HepG2 (cell line): ENCODE results near the gene RAI14.

Source experiments
- AKNA ChIP-seq: sonication (generic); formaldehyde crosslinking; IDR thresholded peaks from 2 replicates; pipeline ENCODE4 v1.4.0; 2020; ENCODE audit warnings: missing genetic modification reagents, borderline replicate concordance
- CEBPZ ChIP-seq: IDR thresholded peaks from 2 replicates; pipeline ENCODE4 v1.6.1; 2012; ENCODE audit warnings: low read length, improper control_type of control experiment
- CTCF ChIP-seq: sonication (generic); formaldehyde crosslinking; IDR thresholded peaks from 2 replicates; pipeline ENCODE4 v1.5.0; 2020; ENCODE audit warnings: mild to moderate bottlenecking, missing genetic modification reagents, moderate library complexity
- EP300 ChIP-seq, 3 experiments: sonication (generic) in 1 of 3; formaldehyde crosslinking in 1 of 3; IDR thresholded peaks; 2 replicates each; pipeline versions ENCODE4 v1.5.1 to v1.6.1; 2011 to 2020; ENCODE audit warnings: low read depth in 2 of 3, low read length in 2 of 3, borderline replicate concordance in 1 of 3, improper control_type of control experiment in 1 of 3, mild to moderate bottlenecking in 1 of 3, missing genetic modification reagents in 1 of 3, moderate library complexity in 1 of 3
- GMEB1 ChIP-seq: sonication (generic); formaldehyde crosslinking; IDR thresholded peaks from 2 replicates; pipeline ENCODE4 v1.5.1; 2020; ENCODE audit warnings: missing genetic modification reagents, mild to moderate bottlenecking, borderline replicate concordance
- PRMT3 ChIP-seq: sonication (generic); formaldehyde crosslinking; IDR thresholded peaks from 2 replicates; pipeline ENCODE4 v1.8.1; 2022; ENCODE audit warnings: low read depth, mild to moderate bottlenecking, moderate library complexity, missing genetic modification reagents, borderline replicate concordance
- PRPF4 ChIP-seq: fragments of 200-400 bp; formaldehyde crosslinking; IDR thresholded peaks from 2 replicates; pipeline ENCODE4 v1.6.1; 2016; ENCODE audit warnings: low read length, low read depth; ENCODE audit not compliant: poor library complexity, severe bottlenecking
- SIN3A ChIP-seq: IDR thresholded peaks from 2 replicates; pipeline ENCODE4 v1.6.1; 2011; ENCODE audit warnings: low read depth, mild to moderate bottlenecking, control low read depth, low read length, borderline replicate concordance
- SP1 ChIP-seq, 2 experiments: fragments of 450-650 bp in 1 of 2; sonication (generic) in 1 of 2; formaldehyde crosslinking in 1 of 2; IDR thresholded peaks; 2 replicates each; pipeline versions ENCODE4 v1.4.0 to v1.6.1; 2016 to 2020; ENCODE audit warnings: missing genetic modification reagents in 1 of 2
- TGIF2 ChIP-seq: IDR thresholded peaks from 2 replicates; pipeline ENCODE4 v1.6.1; 2016; ENCODE audit warnings: control low read depth, missing compliant biosample characterization
- ZNF362 ChIP-seq: sonication (generic); formaldehyde crosslinking; IDR thresholded peaks from 2 replicates; pipeline ENCODE4 v1.4.0; 2020; ENCODE audit warnings: missing genetic modification reagents, mild to moderate bottlenecking, borderline replicate concordance
- ZZZ3 ChIP-seq: sonication (generic); formaldehyde crosslinking; IDR thresholded peaks from 2 replicates; pipeline ENCODE4 v1.4.0; 2020; ENCODE audit warnings: missing genetic modification reagents, mild to moderate bottlenecking, borderline replicate concordance

- TF ChIP-seq CEBPZ (no peak), SP1 (IDR thresholded peaks at IDR 0.05) (no peak), SP1 (CRISPR knock-in tag; IDR thresholded peaks at IDR 0.05) (no peak), PRMT3 (no peak), SIN3A (no peak), PRPF4 (no peak), GMEB1 (no peak), CTCF (no peak), ZNF362 (CRISPR knock-in tag) (no peak), AKNA (CRISPR knock-in tag) (no peak), ZZZ3 (CRISPR knock-in tag) (no peak), EP300 (IDR thresholded peaks at IDR 0.05; ENCODE audit: low read depth in 2 of 2, low read length in 2 of 2) (no peak), EP300 (CRISPR knock-in tag; IDR thresholded peaks at IDR 0.05; ENCODE audit: borderline replicate concordance) (no peak), TGIF2 (CRISPR knock-in tag) (no peak)
Observed at GRCh38 chr5:34833090-34833489, 177.0 kb downstream of the RAI14 start.
